Peyer's patch (tissue), 4 donors: ENCODE data around the gene NXNL1. TPM values are rescaled to one million over a fixed set of nuclear protein-coding genes. Genes with fewer than 3 reads are reported as not detected.
A peak's percentile ranks its signal among the peaks of the same experiment; 100 is the strongest.

Source experiments
- DNase-seq, 3 donors: peaks; one replicate each; pipeline ENCODE4 v3.0.0-alpha.2; 2017 to 2019
- H3K27ac ChIP-seq, 4 donors: fragments of 200-600 bp; sonication (generic); one replicate each; pipeline ENCODE4 v1.5.1; 2016 to 2019
- H3K27me3 ChIP-seq, 2 donors: fragments of 200-600 bp; sonication (generic); one replicate each; pipeline ENCODE4 v1.5.1; 2019
- H3K36me3 ChIP-seq, 3 donors: fragments of 200-600 bp; sonication (generic); one replicate each; pipeline ENCODE4 v1.5.1; 2016 to 2019
- H3K4me1 ChIP-seq, 4 donors: fragments of 200-600 bp; sonication (generic); one replicate each; pipeline ENCODE4 v1.5.1; 2016 to 2019
- H3K4me3 ChIP-seq, 4 donors: fragments of 200-600 bp; sonication (generic); 1 replicate in 3 of 4; 2 replicates in 1 of 4; pipeline ENCODE4 v1.5.1; 2016 to 2019; ENCODE audit warnings: mild to moderate bottlenecking in 1 of 4
- H3K9me3 ChIP-seq, 4 donors: fragments of 200-600 bp; sonication (generic); one replicate each; pipeline ENCODE4 v1.5.1; 2016 to 2019; ENCODE audit warnings: mild to moderate bottlenecking in 1 of 4
- CTCF ChIP-seq, 6 experiments: fragments of 450-650 bp in 4 of 6; fragments of 200-600 bp in 2 of 6; sonication (generic) in 1 of 6; IDR thresholded peaks; one replicate each; pipeline ENCODE4 v1.5.1; 2017 to 2019; ENCODE audit warnings: antibody characterized with exemption in 6 of 6, mild to moderate bottlenecking in 3 of 6, moderate library complexity in 1 of 6
- POLR2A ChIP-seq, 2 donors: fragments of 450-650 bp; IDR thresholded peaks; one replicate each; pipeline ENCODE4 v1.5.1; 2017; ENCODE audit warnings: antibody characterized with exemption in 2 of 2, mild to moderate bottlenecking in 2 of 2, moderate library complexity in 2 of 2
- total RNA-seq, 4 donors: library from RNA; depleted of rRNA; stranded (reverse); fragments of >200 nt; gene quantifications; one replicate each; pipeline ENCODE4 v1.1.0, GENCODE V29; 2016

The NXNL1 gene
- total RNA-seq, 4 donors from 2014 or later: not detected

- Histone ChIP-seq H3K9me3 (no peaks in the 10 kb centered on the region), H3K4me3 (no peak overlapping the region), H3K36me3 (no peaks in the 10 kb centered on the region), H3K27me3 (no peaks in the 10 kb centered on the region), H3K4me1 (no peaks in the 10 kb centered on the region), H3K27ac (no peak overlapping the region)
- TF ChIP-seq CTCF (IDR thresholded peaks at IDR 0.05) (no peak), POLR2A (IDR thresholded peaks at IDR 0.05) (no peak)
- DNase-seq: no peak
Observed at GRCh38 chr19:17435218-17435617, 25.5 kb downstream of the NXNL1 start.

GRCh38 chr19:17431417-17431816 lies 29.3 kb downstream of the NXNL1 start:
- H3K36me3 ChIP-seq: no peaks in the 10 kb centered on the region
- no peaks in the 10 kb centered on the region for H3K27me3 ChIP-seq
- H3K4me3 ChIP-seq: no peak overlapping the region

GRCh38 chr19:17429641-17430113 lies 31.0 kb downstream of the NXNL1 start:
- Histone ChIP-seq H3K36me3 (no peaks in the 10 kb centered on the region), H3K4me3 (no peak overlapping the region), H3K4me1 (no peaks in the 10 kb centered on the region), H3K27ac (no peak overlapping the region), H3K9me3 (no peaks in the 10 kb centered on the region), H3K27me3 (no peaks in the 10 kb centered on the region)
- DNase-seq: no peak
- TF ChIP-seq POLR2A (IDR thresholded peaks at IDR 0.05) (no peak), CTCF (IDR thresholded peaks at IDR 0.05) (no peak)

More at GRCh38 chr19:17431417-17431816, 29.3 kb downstream of the NXNL1 start:
- DNase-seq: no peak
- no peak for TF ChIP-seq CTCF (IDR thresholded peaks at IDR 0.05)
- no peak for TF ChIP-seq POLR2A (IDR thresholded peaks at IDR 0.05)
- Histone ChIP-seq H3K4me1 (no peaks in the 10 kb centered on the region), H3K27ac (no peak overlapping the region), H3K9me3 (no peaks in the 10 kb centered on the region)

GRCh38 chr19:17424743-17425365 lies 35.9 kb downstream of the NXNL1 start:
- TF ChIP-seq POLR2A (IDR thresholded peaks at IDR 0.05) (no peak), CTCF (IDR thresholded peaks at IDR 0.05) (peak in 3 of 6 experiments; percentile 13 to 35 (median 21))

GRCh38 chr19:17423429-17424208 lies 37.1 kb downstream of the NXNL1 start:
- no peak for DNase-seq
- no peak for TF ChIP-seq POLR2A (IDR thresholded peaks at IDR 0.05)
- TF ChIP-seq CTCF (IDR thresholded peaks at IDR 0.05): no peak
- H3K4me1 ChIP-seq: peaks cover 0 to 13% (median 1%) of the 10 kb centered on the region in 4 donors

More at GRCh38 chr19:17424743-17425365, 35.9 kb downstream of the NXNL1 start:
- Histone ChIP-seq H3K4me1 (peaks cover 0 to 7% (median 0%) of the 10 kb centered on the region in 4 donors), H3K27me3 (no peaks in the 10 kb centered on the region), H3K27ac (no peak overlapping the region), H3K4me3 (no peak overlapping the region), H3K36me3 (peaks cover 0 to 7% (median 0%) of the 10 kb centered on the region in 3 donors), H3K9me3 (no peaks in the 10 kb centered on the region)
- DNase-seq: peak in 1 of 3 donors; percentile 53

More at GRCh38 chr19:17423429-17424208, 37.1 kb downstream of the NXNL1 start:
- Histone ChIP-seq H3K27ac (no peak overlapping the region), H3K36me3 (peaks cover 0 to 7% (median 0%) of the 10 kb centered on the region in 3 donors), H3K4me3 (no peak overlapping the region), H3K27me3 (no peaks in the 10 kb centered on the region), H3K9me3 (no peaks in the 10 kb centered on the region)
